Endothelial cell of umbilical vein (primary cell): ENCODE data around the gene MPND. TPM values are rescaled to one million over a fixed set of nuclear protein-coding genes. Genes with fewer than 3 reads are reported as not detected.

ENCODE experiments used
- BruUV-seq: library from RNA; stranded (reverse); fragments of 400-500 nt; replicated peaks from 2 replicates; lab custom pipeline; 2021; lab: Mats Ljungman, UMichigan
- CTCF ChIA-PET: fragments of 300-600, 350-600 bp; sonication (Branson Sonifier 250); formaldehyde crosslinking; loops from one replicate; lab custom pipeline; 2021; ENCODE audit warnings: antibody characterized with exemption, inconsistent platforms; lab: Charles Lee
- POLR2A ChIA-PET: fragments of 300-600, 350-600 bp; sonication (Branson Sonifier 250); formaldehyde crosslinking; loops from one replicate; lab custom pipeline; 2021; ENCODE audit warnings: antibody characterized with exemption, inconsistent platforms; lab: Charles Lee
- DNase-seq: peaks from one replicate; pipeline ENCODE4 v3.0.0-alpha.2; 2011; ENCODE audit warnings: low read depth, low spot score
- FAIRE-seq: peaks from 2 replicates; lab custom pipeline; 2011; peaks lifted over from hg19 to GRCh38; lab: Jason Lieb, UNC
- H2AFZ ChIP-seq: 2 replicates; pipeline ENCODE4 v1.6.0; 2012; ENCODE audit warnings: low read depth, low read length, control low read depth, inconsistent platforms
- H3K27ac ChIP-seq: 2 replicates; pipeline ENCODE4 v1.5.1; 2011; ENCODE audit warnings: low read depth, mild to moderate bottlenecking, control low read depth, low read length, moderate library complexity; ENCODE audit not compliant: insufficient read depth
- H3K27me3 ChIP-seq, 2 experiments: 2 replicates each; pipeline versions ENCODE4 v1.6.0 to v1.6.1; 2011; ENCODE audit warnings: low read length in 2 of 2, mixed read lengths in 1 of 2; ENCODE audit not compliant: control insufficient read depth in 2 of 2, insufficient read depth in 2 of 2
- H3K36me3 ChIP-seq, 2 experiments: 2 replicates in 1 of 2; 3 replicates in 1 of 2; pipeline ENCODE4 v1.5.1; 2011; ENCODE audit warnings: low read length in 2 of 2, mild to moderate bottlenecking in 1 of 2, moderate library complexity in 1 of 2; ENCODE audit not compliant: control insufficient read depth in 2 of 2, insufficient read depth in 2 of 2; ENCODE audit errors: extremely low read depth in 1 of 2
- H3K4me1 ChIP-seq: 3 replicates; pipeline ENCODE4 v1.5.1; 2011; ENCODE audit warnings: mild to moderate bottlenecking, low read length; ENCODE audit not compliant: control insufficient read depth, insufficient read depth; ENCODE audit errors: extremely low read depth
- H3K4me2 ChIP-seq: 2 replicates; pipeline ENCODE4 v1.6.1; 2011; ENCODE audit warnings: low read length, control low read depth, mixed read lengths; ENCODE audit not compliant: insufficient read depth
- H3K4me3 ChIP-seq, 3 experiments: fragments of 200-600 bp in 1 of 3; sonication (generic), shearing (Covaris generic) in 1 of 3; replicated peaks in 1 of 3; 2 replicates each; pipeline ENCODE4 v1.5.1; 2011 to 2016; ENCODE audit warnings: control low read depth in 3 of 3, low read length in 3 of 3, mild to moderate bottlenecking in 2 of 3, inconsistent platforms in 1 of 3, low read depth in 1 of 3, moderate library complexity in 1 of 3; ENCODE audit not compliant: insufficient read depth in 1 of 3
- H3K79me2 ChIP-seq: 2 replicates; pipeline ENCODE4 v1.6.0; 2012; ENCODE audit warnings: low read length, inconsistent platforms; ENCODE audit not compliant: control insufficient read depth, insufficient read depth
- H3K9ac ChIP-seq: replicated peaks from 2 replicates; pipeline ENCODE3; 2011; ENCODE audit warnings: low read length, control low read depth; ENCODE audit not compliant: insufficient read depth; ENCODE audit errors: extremely low read depth
- H3K9me1 ChIP-seq: replicated peaks from 3 replicates; pipeline ENCODE4 v1.6.0; 2011; ENCODE audit warnings: mild to moderate bottlenecking, low read length; ENCODE audit not compliant: control insufficient read depth, insufficient read depth; ENCODE audit errors: extremely low read depth
- H3K9me3 ChIP-seq: replicated peaks from 2 replicates; pipeline ENCODE4 v1.5.1; 2012; ENCODE audit warnings: low read length, inconsistent platforms; ENCODE audit not compliant: control insufficient read depth, insufficient read depth
- H4K20me1 ChIP-seq: replicated peaks from 2 replicates; pipeline ENCODE3; 2011; ENCODE audit warnings: mild to moderate bottlenecking, low read length; ENCODE audit not compliant: control insufficient read depth, insufficient read depth; ENCODE audit errors: extremely low read depth
- EZH2 ChIP-seq: IDR thresholded peaks from 2 replicates; pipeline ENCODE4 v1.6.1; 2012; ENCODE audit warnings: borderline replicate concordance, low read depth, mild to moderate bottlenecking, moderate library complexity, low read length, inconsistent platforms; ENCODE audit not compliant: severe bottlenecking
- FOS ChIP-seq: IDR thresholded peaks from 2 replicates; pipeline ENCODE4 v1.6.1; 2011; ENCODE audit warnings: mild to moderate bottlenecking, low read length, moderate library complexity, borderline replicate concordance; ENCODE audit not compliant: insufficient read depth
- GATA2 ChIP-seq: IDR thresholded peaks from 2 replicates; pipeline ENCODE4 v1.7.0; 2011; ENCODE audit warnings: low read depth, mild to moderate bottlenecking, moderate library complexity, mixed read lengths, low read length; ENCODE audit not compliant: insufficient read length, insufficient read depth
- JUN ChIP-seq: IDR thresholded peaks from 2 replicates; pipeline ENCODE4 v1.6.1; 2011; ENCODE audit warnings: borderline replicate concordance, low read depth; ENCODE audit not compliant: insufficient read length, insufficient read depth
- MYC ChIP-seq: IDR thresholded peaks from one replicate; pipeline ENCODE4 v1.6.1; 2011; ENCODE audit warnings: mild to moderate bottlenecking, low read depth, low read length
- POLR2A ChIP-seq: IDR thresholded peaks from 2 replicates; pipeline ENCODE4 v1.6.1; 2012; ENCODE audit warnings: low read depth, mild to moderate bottlenecking, control low read depth, low read length
- POLR2AphosphoS5 ChIP-seq: IDR thresholded peaks from 2 replicates; pipeline ENCODE4 v1.6.1; 2012; ENCODE audit warnings: low read depth, mild to moderate bottlenecking, control low read depth, low read length, moderate library complexity; ENCODE audit not compliant: insufficient read depth
- dilution Hi-C: fragments of 300-500 bp; cut with MboI; formaldehyde crosslinking; loops from one replicate; pipeline ENCODE4 v1.15.0; 2019; ENCODE audit warnings: low sequenced_read_pairs; ENCODE audit not compliant: extremely low pct_ligation_motif_present
- intact Hi-C: fragments of 100-400 bp; cut with micrococcal nuclease; formaldehyde crosslinking; loops from one replicate; pipeline ENCODE4 v1.10.0; 2022
- polyA plus RNA-seq, 4 experiments: library from polyadenylated mRNA; depleted of rRNA in 3 of 4; stranded (reverse) in 3 of 4; unstranded in 1 of 4; fragments of >200 nt; gene quantifications; 2 replicates each; pipeline versions ENCODE4 v1.2.1 to v1.2.3, GENCODE V29; 2011 to 2012; ENCODE audit warnings: missing spikeins in 1 of 4
- total RNA-seq: library from RNA; stranded (reverse); gene quantifications from 2 replicates; pipeline ENCODE4 v1.2.3, GENCODE V29; 2021
- TF ChIP-seq, protein P1 (sequence below), 2 donors: IDR thresholded peaks; 1 replicate in 1 of 2; 2 replicates in 1 of 2; pipeline ENCODE4 v1.5.1; 2011; ENCODE audit warnings: low read length in 2 of 2, mild to moderate bottlenecking in 2 of 2, moderate library complexity in 2 of 2, control low read depth in 1 of 2, inconsistent platforms in 1 of 2, low read depth in 1 of 2; ENCODE audit not compliant: insufficient read depth in 1 of 2; ENCODE audit errors: extremely low read depth in 1 of 2
- TF ChIP-seq, protein P2 (sequence below): IDR thresholded peaks from 2 replicates; pipeline ENCODE4 v1.6.1; 2011; ENCODE audit not compliant: insufficient read depth, insufficient read length

Gene MPND
- total and polyA plus RNA-seq, 2 donors (not counting 3 experiments of a cell fraction or from before 2014, with no cell fraction given): 14.8 to 21.1 TPM

DNA sequence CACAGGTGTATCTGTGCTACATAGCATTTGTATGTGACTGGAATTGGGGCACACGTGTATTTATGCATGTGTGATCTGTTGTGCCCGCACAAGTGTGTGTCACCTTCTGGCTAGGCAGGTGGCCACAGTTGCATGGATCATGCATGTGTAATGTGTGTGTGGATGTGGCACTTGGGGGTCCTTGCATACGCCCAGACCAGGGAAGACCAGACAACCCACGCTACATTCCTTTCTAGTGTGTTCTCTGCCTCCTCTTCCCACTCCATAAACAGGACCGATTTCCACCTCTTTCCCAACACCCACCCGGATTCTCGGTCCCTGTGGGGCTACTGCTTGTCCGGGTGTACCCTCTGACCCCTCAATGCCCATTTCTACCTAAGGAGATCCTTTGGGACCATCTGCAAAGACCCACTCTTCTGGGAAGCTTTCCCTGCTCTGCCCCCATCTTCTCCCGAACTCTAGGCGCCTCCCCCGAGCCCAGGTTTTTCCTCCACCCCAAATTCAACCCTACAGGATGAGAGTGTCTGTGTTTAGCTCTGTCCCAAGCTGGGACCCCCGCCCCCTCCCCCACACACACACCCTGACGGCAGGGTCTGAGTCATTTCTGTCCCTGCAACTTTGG, 17.0 kb upstream of the MPND start:
- Histone ChIP-seq H3K4me1 (peaks cover 3% of the 10 kb centered on the region), H3K36me3 (no peaks in the 10 kb centered on the region), H3K4me3 (no peak overlapping the region), H3K4me2 (no peak overlapping the region), H3K27me3 (no peaks in the 10 kb centered on the region), H2AFZ (no peak overlapping the region), H3K9ac (no peak overlapping the region), H4K20me1 (no peaks in the 10 kb centered on the region), H3K27ac (no peak overlapping the region), H3K79me2 (no peaks in the 10 kb centered on the region), H3K9me1 (no peaks in the 10 kb centered on the region), H3K9me3 (no peaks in the 10 kb centered on the region)
- FAIRE-seq: no peak
- dilution Hi-C loops (no loop called here), intact Hi-C loops (no loop called here)
- ChIA-PET CTCF (no interaction called here), POLR2A (interaction anchor here (0.7 kb wide), 1 partner anchor 583 kb away, joined by 3 read pairs; no protein-coding TSS in a partner anchor)
- no peak for DNase-seq
- TF ChIP-seq POLR2A (no peak), GATA2 (no peak), MYC (no peak), EZH2 (no peak), JUN (no peak), FOS (no peak), POLR2AphosphoS5 (no peak)
- TF ChIP-seq, protein P1, sequence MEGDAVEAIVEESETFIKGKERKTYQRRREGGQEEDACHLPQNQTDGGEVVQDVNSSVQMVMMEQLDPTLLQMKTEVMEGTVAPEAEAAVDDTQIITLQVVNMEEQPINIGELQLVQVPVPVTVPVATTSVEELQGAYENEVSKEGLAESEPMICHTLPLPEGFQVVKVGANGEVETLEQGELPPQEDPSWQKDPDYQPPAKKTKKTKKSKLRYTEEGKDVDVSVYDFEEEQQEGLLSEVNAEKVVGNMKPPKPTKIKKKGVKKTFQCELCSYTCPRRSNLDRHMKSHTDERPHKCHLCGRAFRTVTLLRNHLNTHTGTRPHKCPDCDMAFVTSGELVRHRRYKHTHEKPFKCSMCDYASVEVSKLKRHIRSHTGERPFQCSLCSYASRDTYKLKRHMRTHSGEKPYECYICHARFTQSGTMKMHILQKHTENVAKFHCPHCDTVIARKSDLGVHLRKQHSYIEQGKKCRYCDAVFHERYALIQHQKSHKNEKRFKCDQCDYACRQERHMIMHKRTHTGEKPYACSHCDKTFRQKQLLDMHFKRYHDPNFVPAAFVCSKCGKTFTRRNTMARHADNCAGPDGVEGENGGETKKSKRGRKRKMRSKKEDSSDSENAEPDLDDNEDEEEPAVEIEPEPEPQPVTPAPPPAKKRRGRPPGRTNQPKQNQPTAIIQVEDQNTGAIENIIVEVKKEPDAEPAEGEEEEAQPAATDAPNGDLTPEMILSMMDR (IDR thresholded peaks at IDR 0.05; ENCODE audit: extremely low read depth in 1 of 2, insufficient read depth in 1 of 2, low read depth in 1 of 2, low read length in 2 of 2): no peak
- TF ChIP-seq, protein P2, sequence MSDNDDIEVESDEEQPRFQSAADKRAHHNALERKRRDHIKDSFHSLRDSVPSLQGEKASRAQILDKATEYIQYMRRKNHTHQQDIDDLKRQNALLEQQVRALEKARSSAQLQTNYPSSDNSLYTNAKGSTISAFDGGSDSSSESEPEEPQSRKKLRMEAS: no peak
- no TSS peak for BruUV-seq
